HFF-Myc (cell line): ENCODE data around the gene MFSD11.

Source experiments
- DNase-seq: peaks from one replicate; pipeline ENCODE4 v3.0.0-alpha.2; 2011; ENCODE audit warnings: low read depth; ENCODE audit errors: extremely low read depth
- H3K4me3 ChIP-seq: replicated peaks from 2 replicates; pipeline ENCODE4 v1.5.1; 2011; ENCODE audit warnings: low read depth, mild to moderate bottlenecking, control low read depth, low read length
- TF ChIP-seq, protein P1 (sequence below): IDR thresholded peaks from 2 replicates; pipeline ENCODE4 v1.5.1; 2012; ENCODE audit warnings: mild to moderate bottlenecking, low read depth, low read length, control low read depth; ENCODE audit errors: missing control alignments

Gene MFSD11

DNA sequence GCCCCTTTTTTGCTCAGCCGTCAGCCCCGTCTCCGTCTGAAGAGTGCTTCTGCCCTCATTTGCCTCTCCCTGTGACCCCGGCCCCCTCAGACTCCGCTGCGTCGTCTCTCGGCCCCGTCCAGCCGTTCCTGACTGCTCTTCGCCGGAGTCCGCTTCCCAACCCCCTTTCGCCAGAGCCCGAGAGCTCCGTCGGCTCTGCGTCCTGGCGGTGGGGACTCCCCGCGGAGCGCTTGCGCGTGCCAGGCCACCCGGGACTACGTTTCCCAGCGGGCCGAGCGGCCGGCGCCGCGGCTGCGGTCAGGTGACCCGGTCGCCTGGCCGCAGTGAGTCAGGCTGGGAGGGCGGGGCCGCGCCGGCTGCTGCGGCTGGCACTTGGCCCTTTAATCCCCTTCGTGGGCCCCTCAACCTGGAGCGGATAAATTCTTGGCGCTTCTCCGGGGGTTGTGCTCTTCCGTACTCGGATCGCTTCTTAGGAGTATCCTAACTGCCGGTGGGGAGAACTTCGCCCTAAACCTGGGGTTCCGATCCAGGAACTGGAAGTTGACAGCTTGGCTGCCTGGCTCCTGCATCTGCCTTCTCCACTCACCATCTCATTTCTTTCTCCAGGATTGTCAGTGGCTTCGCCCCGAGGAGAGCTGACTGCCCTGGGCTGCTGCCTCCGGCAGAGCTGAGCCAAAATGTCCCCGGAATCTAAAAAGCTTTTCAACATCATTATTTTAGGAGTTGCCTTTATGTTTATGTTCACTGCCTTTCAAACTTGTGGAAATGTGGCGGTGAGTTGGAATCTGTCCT lies at the start of gene MFSD11:
Gene MFSD11 (plus strand): TSS at position 444 of the 792 bp plus-strand sequence. CDS start 234 bp downstream, at position 678.
- TF ChIP-seq, protein P1, sequence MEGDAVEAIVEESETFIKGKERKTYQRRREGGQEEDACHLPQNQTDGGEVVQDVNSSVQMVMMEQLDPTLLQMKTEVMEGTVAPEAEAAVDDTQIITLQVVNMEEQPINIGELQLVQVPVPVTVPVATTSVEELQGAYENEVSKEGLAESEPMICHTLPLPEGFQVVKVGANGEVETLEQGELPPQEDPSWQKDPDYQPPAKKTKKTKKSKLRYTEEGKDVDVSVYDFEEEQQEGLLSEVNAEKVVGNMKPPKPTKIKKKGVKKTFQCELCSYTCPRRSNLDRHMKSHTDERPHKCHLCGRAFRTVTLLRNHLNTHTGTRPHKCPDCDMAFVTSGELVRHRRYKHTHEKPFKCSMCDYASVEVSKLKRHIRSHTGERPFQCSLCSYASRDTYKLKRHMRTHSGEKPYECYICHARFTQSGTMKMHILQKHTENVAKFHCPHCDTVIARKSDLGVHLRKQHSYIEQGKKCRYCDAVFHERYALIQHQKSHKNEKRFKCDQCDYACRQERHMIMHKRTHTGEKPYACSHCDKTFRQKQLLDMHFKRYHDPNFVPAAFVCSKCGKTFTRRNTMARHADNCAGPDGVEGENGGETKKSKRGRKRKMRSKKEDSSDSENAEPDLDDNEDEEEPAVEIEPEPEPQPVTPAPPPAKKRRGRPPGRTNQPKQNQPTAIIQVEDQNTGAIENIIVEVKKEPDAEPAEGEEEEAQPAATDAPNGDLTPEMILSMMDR, result no peak
- peak within 1 kb of the TSS; percentile 97 for H3K4me3 ChIP-seq
- peak; percentile 74 for DNase-seq

DNA sequence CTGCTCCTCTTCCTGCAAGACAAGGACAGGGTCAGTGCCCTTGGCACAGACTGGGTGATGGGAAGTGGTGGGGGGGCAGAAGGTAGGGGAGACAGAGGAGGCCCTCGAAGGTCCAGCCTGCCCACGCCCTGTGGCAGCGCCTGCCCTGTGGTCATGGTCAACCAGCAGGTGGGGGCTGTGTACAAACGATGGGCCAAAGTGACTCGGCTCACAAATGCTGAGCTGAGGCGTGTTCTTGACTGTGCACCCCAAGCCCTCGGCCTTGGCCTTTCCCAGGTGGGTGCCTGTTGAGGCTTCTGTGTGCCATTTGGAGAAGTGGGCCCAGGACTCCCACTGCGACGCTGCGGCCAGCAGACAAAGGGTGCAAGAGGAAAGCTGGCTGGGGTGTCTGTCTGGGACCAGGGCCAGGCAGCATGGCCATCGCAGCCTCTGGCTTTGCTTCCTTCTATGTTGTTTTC lies 49.7 kb upstream of the MFSD11 start:
- TF ChIP-seq, protein P1, result no peak
- H3K4me3 ChIP-seq, result no peak overlapping the region; the same call in 1 of the 2 replicates

GRCh38 chr17:76689859-76690258 lies 48.1 kb upstream of the MFSD11 start:
- no peak for DNase-seq
- no peak overlapping the region for H3K4me3 ChIP-seq

More for the DNA sequence above, 49.7 kb upstream of the MFSD11 start:
- DNase-seq, result no peak

DNA sequence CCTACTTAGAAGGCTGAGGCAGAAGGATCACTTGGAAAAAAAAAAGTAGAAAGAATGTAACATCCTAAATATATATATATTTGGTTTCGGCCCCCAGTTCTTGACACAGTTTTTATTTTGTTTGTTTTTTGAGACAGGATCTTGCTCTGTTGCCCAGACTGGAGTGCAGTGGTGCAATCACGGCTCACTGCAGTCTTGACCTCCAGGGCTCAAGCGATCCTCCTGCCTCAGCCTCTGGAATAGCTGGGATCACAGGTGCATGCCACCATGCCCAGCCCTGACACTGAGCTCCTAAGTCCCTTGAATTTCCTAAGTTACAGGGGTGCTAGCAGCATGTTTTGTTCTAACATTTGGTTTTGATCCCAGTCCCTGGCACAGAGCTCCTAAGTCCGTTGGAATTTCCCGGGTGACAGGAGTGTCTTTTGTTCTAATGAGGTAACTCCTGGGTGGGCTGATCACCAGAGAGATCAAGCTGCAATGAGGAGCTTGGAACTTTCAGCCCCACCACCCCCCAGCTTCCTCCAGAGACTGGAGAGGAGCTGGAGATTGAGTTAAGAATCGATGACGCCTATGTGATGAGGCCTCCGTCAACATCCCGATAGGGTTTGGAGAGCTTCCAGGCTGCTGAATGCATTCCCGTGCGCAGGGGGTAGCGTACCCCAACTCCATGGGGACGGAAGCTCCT lies 47.2 kb upstream of the MFSD11 start:
- no peak for DNase-seq
- no peak overlapping the region for H3K4me3 ChIP-seq
- TF ChIP-seq, protein P1, result no peak

More at GRCh38 chr17:76689859-76690258, 48.1 kb upstream of the MFSD11 start:
- TF ChIP-seq, protein P1, result no peak

- TF ChIP-seq, protein P1, result no peak
- no peak overlapping the region for H3K4me3 ChIP-seq
- no peak for DNase-seq
Observed at GRCh38 chr17:76691379-76692191, 46.3 kb upstream of the MFSD11 start.

DNA sequence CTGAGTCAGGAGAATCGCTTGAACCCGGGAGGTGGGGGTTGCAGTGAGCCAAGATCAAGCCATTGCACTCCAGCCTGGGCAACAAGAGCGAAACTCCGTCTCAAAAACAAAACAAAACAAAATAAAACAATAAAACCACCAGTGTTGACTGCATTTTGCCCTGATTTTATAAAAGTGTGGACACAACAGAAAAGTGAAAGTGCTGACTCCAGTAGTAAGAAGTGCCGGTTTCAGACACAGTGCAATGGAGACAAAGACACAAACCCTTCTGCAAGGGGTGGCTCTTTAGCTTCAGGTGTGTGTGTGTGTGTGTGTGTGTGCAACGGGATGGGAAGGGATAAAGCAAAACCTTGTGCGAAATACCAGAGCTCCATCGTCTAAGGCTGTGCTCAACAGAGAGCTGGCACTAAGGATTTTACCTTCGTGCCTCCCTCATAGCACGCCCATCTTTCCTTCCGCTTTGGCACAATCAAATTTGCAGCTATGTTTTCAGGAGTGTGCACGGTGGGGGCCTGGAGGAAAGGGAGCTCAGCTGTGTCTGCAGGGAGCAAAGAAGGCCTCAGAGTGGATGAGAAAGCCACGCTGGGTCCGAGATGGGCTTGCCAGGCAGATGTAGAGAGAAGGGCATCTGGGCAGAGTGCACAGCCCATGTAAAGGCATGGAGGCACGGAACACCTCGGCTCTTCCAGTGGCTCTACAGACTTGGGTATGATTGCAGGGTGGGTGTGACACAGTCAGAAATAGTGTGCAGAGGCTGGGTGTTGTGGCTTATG lies 42.7 kb upstream of the MFSD11 start:
- TF ChIP-seq, protein P1, result no peak
- no peak overlapping the region for H3K4me3 ChIP-seq
- DNase-seq, result no peak
